AG20443 (cell line): ENCODE measurements around the gene LMO3.
"Not testable (repeated sequence)": the region's sequence is repeated elsewhere in the genome, so short reads cannot be mapped to it uniquely, and the experiment has no call there.

ENCODE experiments used
- DNase-seq: peaks from one replicate; pipeline ENCODE4 v3.0.0; 2012; ENCODE audit warnings: low spot score, mixed read lengths

The LMO3 gene

GRCh38 chr12:16545836-16546235 lies 60.1 kb downstream of the LMO3 start:
- no peak for DNase-seq

GRCh38 chr12:16542586-16542985 lies 63.4 kb downstream of the LMO3 start:
- no peak for DNase-seq

- not testable (repeated sequence) for DNase-seq
Observed at GRCh38 chr12:16537652-16538051, 68.3 kb downstream of the LMO3 start.

- DNase-seq: no peak
Observed at GRCh38 chr12:16531621-16532020, 74.3 kb downstream of the LMO3 start.

- no peak for DNase-seq
Observed at GRCh38 chr12:16530268-16530850, 75.6 kb downstream of the LMO3 start.

- DNase-seq: peak; percentile 82
Observed at GRCh38 chr12:16526693-16527092, 79.3 kb downstream of the LMO3 start.

- no peak for DNase-seq
Observed at GRCh38 chr12:16524378-16524777, 81.6 kb downstream of the LMO3 start.

- no peak for DNase-seq
Observed at GRCh38 chr12:16523951-16524331, 82.0 kb downstream of the LMO3 start.

GRCh38 chr12:16523284-16523950 lies 82.5 kb downstream of the LMO3 start:
- DNase-seq: no peak

- DNase-seq: peak; percentile 17
Observed at GRCh38 chr12:16520328-16520727, 85.6 kb downstream of the LMO3 start.

GRCh38 chr12:16515666-16516065 lies 90.3 kb downstream of the LMO3 start:
- peak; percentile 43 for DNase-seq

GRCh38 chr12:16513231-16513630 lies 92.7 kb downstream of the LMO3 start:
- no peak for DNase-seq

GRCh38 chr12:16509411-16509810 lies 96.6 kb downstream of the LMO3 start:
- no peak for DNase-seq

GRCh38 chr12:16506394-16506793 lies 99.6 kb downstream of the LMO3 start:
- no peak for DNase-seq

- DNase-seq: no peak
Observed at GRCh38 chr12:16504200-16504599, 101.8 kb downstream of the LMO3 start.

GRCh38 chr12:16499611-16500010 lies 106.4 kb downstream of the LMO3 start:
- DNase-seq: no peak
